Fibroblast of lung (primary cell): Measurements from ENCODE around the gene SHISA9.

Source experiments
- EZH2 ChIP-seq: IDR thresholded peaks from 2 replicates; pipeline ENCODE4 v1.5.1; 2012; ENCODE audit warnings: low read length, control low read depth, mild to moderate bottlenecking; ENCODE audit errors: missing control alignments
- TF ChIP-seq, protein P1 (sequence below), 2 donors: IDR thresholded peaks in 1 of 2; conservative IDR thresholded peaks in 1 of 2; 1 replicate in 1 of 2; 2 replicates in 1 of 2; pipeline ENCODE4 v1.5.1; 2011 to 2012; ENCODE audit warnings: low read length in 2 of 2, control low read depth in 1 of 2, inconsistent platforms in 1 of 2, low read depth in 1 of 2, mild to moderate bottlenecking in 1 of 2

DNA sequence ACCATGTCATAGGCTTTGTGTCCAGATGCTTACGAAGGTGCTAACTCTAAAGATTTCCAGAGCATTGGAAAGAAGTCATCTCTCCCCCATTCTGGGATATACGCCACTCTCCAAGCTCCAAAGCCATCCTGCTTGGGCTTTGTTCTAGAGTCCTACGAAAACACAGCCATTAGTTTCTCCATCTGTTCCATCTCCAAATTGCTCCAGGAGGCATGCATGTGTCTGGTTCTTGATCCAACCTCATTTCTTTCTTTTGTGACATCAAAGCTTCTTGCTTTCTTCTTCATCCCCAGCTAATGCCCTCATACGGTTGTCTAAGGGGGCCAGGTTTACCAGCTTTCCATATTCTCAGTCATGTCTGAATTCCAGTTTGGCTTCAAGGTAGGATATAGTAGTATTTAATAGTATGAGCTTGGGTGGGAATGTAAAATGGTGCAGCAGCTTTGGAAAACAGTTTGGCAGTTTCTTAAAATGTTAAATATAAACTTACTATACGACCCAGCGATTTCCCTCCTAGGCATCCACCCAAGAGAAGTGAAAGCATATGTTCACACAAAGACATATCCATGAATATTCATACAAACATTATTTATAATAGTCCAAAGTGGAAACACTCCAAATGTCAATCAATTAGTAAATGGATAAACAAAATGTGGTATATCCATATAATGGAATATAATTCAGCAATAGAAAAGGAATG is 202.6 kb downstream of the SHISA9 start:
- TF ChIP-seq, protein P1, sequence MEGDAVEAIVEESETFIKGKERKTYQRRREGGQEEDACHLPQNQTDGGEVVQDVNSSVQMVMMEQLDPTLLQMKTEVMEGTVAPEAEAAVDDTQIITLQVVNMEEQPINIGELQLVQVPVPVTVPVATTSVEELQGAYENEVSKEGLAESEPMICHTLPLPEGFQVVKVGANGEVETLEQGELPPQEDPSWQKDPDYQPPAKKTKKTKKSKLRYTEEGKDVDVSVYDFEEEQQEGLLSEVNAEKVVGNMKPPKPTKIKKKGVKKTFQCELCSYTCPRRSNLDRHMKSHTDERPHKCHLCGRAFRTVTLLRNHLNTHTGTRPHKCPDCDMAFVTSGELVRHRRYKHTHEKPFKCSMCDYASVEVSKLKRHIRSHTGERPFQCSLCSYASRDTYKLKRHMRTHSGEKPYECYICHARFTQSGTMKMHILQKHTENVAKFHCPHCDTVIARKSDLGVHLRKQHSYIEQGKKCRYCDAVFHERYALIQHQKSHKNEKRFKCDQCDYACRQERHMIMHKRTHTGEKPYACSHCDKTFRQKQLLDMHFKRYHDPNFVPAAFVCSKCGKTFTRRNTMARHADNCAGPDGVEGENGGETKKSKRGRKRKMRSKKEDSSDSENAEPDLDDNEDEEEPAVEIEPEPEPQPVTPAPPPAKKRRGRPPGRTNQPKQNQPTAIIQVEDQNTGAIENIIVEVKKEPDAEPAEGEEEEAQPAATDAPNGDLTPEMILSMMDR (conservative IDR thresholded peaks at IDR 0.05 in 1 of 2, IDR thresholded peaks at IDR 0.05 in 1 of 2; ENCODE audit: low read depth in 1 of 2, low read length in 2 of 2) = no peak
- TF ChIP-seq EZH2 = no peak
